NCI-H2107 (cell line): ENCODE data around the gene TMEM204.

ENCODE experiments used
- DNase-seq: peaks from one replicate; lab custom pipeline; 2025; lab: John Stamatoyannopoulos, UW

TMEM204 gene

DNA sequence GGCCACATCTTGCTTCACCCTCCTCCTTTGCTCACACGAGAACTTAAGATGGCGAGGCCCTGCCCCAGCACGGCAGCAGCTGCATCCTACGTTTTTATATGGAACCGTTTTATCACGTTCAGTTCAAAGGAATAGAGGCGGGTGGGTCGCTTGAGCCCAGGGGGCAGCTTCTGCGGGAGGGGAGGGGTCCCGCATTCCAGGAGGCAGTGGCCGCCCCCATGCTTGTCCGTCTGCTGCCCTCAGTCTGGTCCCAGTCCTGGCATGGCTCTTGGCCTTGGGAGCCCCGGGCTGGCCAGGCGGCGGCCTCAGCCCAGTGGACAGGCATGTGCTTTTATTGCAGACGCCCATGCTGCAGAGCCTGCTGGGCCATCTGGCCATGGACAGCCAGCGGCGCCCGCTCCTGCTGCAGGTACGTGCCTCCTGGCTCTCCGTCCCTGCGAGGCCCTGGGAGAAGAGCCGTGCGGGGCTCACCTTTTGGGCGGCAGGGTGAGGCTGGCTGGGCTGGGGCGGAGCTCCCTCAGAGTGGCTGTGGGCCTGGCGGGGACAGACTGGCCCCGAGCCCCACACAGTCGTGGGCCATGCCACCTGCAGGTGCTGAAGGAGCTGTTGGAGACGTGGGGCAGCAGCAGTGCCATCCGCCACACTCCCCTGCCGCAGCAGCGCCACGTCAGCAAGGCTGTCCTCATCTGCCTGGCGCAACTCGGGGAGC, 33.6 kb upstream of the TMEM204 start:
- no peak for DNase-seq

DNA sequence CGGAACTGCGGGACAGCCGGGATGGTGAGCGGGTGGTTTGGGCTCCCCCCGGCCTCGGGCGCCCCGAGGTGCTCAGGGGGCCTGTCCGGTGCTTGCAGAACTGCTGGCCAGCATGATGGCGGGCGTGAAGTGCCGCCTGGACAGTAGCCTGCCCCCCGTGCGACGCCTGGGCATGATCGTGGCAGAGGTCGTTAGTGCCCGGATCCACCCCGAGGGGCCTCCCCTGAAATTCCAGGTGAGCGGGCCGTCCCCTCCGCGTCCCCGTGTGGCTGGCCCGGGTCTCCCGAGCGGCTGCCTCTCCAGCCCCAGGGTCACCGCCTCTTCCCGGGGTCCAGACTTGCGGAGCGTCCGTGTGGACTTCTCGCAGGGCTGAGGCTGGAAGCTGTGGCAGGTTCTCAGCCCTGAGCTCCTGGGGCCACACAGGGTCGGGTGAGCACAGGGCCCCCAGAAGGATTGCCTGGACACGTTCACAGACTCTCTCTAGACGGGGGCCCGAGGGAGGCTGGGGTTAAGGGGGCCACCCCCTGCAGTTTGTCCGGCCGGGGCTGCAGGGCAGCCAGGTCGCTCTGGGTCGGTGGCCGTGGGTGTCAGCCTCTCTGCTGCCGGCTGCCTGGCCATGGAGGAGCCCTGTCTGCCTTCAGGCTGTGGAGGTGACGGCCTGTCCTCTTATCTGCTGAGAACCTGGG, 32.9 kb upstream of the TMEM204 start:
- no peak for DNase-seq

DNA sequence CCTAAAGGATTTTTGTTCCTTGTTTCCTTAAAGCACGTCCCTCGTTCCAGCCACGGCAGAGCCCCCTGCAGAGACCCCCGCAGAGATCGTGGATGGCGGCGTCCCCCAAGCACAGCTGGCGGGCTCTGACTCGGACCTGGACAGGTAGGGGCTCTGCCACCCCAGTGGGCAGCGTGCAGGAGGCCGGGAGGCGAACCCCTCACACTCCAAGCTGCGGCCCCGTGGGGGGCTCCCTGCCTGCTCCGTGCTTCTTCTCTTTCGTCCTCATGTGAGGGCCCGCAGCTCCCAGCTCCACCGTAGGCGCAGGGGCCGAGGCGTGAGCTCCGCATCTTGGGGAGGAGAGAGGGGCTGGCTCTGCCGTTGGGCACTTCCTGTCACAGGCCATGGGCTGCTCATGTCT, 31.8 kb upstream of the TMEM204 start:
- DNase-seq = no peak

- DNase-seq = no peak
These were observed 31.1 kb upstream of the TMEM204 start for GRCh38 chr16:1502092-1503004.

- no peak for DNase-seq
These were observed 30.1 kb upstream of the TMEM204 start for GRCh38 chr16:1503110-1503955.

- DNase-seq = no peak
These were observed 28.2 kb upstream of the TMEM204 start for GRCh38 chr16:1505073-1505844.

DNA sequence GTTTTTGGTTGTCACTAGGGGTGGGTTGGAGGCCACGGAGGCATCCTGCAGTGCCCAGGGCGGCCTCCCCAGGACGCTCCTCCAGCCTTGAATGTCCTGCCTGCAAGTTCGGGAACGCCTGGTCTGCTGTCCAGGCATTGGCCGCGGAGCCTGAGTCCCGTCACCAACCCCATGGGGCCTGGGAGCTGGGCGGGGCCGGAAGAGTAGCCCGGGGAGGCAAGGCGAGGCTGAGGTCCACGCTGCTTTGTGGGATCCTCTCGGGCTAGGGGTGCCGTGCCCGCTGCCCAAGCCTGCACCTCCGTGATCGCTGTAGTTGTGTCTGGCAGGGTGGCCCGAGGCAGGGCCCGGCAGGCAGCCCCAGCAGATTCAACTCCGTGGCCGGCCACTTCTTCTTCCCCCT, 27.6 kb upstream of the TMEM204 start:
- no peak for DNase-seq

DNA sequence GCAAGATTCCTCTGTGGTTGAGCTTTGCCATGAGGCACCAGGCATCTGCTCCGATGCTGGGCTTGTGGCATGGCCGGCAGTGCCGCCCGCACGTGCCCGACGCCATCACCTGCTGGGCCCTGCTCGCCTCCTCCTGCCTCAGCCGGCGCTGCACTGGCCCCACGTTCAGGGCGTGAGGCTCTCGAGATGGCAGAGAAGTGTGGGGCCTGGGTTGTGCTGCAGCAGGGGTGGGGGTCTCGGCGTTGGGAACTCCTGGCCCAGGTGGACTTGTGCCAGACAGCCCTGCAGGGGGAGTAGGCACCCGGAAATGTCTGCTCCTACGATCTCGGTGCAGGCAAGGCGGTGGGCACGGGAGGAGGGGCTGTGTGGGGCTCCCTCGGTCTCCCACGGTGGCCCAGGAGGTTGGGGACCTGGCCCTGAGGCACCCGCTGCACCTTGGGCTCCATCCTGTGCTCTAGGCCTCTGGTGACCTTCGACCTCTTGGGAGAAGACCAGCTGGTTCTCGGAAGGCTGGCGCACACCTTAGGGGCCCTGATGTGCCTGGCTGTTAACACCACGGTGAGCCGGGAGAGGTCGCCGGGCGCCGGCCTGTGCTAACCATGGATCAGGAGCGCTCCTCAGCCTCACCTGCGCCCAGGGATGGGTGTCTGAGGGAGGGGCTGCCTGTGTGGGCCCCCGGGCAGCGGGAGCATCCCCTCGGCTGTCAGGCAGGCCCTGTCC, 26.8 kb upstream of the TMEM204 start:
- no peak for DNase-seq

DNA sequence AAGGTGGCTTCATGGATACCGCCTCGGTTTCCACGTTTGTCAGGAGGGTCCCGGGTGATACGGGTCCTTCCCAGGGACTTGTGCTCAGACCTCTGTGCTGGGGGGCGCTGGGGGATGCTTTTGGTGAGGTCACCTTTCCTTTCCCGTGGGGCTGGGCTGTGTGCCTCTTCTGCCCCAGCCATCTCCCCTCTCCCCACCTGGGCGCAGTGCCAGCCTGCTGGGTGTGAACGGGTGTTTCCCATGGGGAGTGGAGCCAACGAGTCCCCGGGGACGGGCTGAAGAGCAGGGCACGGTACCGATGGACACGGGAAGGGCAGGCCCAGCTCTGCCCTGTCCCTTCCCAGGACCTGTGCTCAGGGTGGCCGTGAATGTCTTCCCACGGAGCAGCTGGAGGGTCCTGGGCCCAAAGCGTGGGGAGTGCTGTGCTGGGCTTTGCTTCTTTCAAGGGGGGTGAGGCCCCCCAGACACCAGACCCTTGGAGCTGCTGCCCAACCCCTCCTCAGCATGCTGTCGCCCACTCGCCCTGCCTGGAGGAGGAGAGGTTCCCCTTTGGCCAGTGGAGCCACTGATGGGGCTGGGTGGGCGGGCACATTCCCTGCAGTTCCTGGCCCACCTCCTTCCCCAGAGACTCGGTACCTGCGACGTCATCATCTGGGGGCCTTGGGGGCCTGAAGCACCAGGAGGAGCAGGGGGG, 24.8 kb upstream of the TMEM204 start:
- no peak for DNase-seq

DNA sequence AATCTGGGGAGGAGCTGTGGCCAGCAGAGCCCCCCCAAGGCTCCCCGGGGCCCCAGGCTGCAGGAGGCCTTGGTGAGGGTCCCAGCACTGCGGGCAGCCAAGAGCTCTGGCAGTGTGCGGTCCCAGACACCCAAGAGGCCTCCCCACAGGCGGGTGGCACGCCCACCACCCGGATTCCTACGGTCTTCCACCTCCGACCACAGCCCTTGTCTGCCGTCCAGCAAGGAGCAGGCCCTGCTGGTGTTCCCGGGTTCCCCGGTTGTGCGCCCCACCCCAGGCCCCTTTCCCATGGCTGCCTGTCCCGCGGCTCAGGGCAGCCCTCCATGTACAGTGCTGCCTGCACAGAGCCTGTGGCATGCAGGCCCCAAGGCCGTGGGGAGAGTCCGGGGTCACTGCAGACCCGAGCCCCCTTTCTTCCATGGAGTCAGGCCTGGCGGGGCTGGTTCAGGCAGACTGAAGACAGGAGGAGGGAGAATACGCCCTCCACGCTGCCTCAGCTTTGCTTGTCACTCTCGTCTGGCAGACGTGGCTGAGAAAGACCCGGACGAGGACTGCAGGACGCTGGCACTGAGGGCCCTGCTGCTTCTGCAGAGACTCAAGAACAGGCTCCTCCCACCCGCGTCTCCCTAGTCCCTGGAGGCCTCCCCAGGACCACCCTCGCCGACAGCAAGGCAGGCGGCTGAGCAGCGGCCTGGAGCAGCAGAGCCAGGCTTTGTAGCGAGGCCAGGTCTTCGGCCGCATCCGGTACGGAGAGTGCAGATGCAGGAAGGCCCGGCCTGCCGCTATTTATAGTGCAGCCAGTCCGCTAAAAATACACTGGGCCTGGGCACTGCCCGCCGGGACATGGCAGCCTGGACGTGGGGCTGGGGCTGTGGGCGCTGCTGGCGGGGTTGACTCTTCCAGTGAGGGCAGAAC, 23.9 kb upstream of the TMEM204 start:
- no peak for DNase-seq

DNA sequence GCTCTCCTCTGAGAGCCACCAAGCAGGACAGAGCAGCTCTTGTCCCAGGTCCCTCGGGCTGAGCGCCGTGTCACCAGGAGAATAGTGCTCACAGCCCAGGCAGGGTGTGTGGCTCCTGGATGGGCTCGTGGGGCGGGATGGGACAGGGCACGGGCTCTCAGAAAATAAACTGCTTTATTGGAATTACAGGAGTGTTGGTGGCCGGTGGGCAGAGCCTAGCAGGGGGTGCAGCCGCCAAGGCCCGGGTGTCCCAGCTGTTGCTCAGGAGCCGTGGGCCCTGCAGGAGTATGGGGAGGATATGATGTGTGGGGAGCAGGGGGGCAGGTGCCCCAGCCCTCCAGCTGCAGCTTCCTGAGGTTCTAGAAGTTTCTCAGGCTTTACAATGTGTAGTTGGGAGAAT, 23.2 kb upstream of the TMEM204 start:
- no peak for DNase-seq

DNA sequence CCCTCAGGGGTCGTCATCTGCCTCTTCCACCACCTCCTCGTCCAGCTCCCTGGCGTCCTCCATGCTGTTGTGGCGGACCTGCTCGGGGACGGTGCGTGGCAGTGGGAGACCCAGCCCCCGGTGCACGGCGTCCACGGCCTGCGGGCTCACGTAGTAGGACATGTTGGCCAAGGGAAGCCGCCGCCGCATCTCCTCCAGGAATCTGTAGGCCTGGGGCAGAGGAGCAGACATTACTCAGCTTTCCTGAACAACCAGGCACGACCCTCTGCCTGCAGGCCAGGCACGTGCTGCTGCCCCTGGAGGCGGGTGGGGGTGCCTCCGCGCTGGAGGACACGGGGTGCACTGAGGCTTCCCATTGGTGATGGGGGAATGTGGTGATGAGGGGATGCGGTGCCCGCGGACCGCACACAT, 22.5 kb upstream of the TMEM204 start:
- no peak for DNase-seq

GRCh38 chr16:1511662-1512569, 21.6 kb upstream of the TMEM204 start:
- DNase-seq = no peak

GRCh38 chr16:1512774-1513173, 20.7 kb upstream of the TMEM204 start:
- DNase-seq = no peak

- DNase-seq = no peak
These were observed 19.0 kb upstream of the TMEM204 start for GRCh38 chr16:1514507-1514906.

DNA sequence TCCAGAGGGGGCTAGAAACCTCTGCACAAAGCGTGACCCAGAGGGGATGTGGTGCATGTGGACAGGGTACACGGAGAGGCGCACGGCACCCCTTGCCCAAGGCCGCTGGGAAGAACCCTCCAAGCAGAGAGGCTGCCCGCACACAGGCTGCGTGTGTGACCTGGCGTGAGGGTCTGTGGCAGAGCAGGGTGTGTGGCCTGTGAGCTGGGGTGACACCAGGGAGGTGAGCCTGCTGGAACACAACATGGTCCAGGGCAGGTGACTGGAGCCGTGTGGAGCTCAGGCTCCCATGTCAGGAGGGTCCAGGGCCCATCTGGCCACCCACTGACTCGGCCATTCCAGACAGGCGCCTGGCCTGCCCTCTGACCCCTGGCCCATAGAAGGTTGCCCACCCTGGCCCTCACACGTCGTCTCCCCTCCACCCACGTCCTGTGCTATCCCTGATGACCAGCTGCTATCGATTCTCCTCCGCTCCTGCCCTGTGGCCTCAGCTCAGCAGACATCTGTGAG, 14.8 kb upstream of the TMEM204 start:
- DNase-seq = no peak

DNA sequence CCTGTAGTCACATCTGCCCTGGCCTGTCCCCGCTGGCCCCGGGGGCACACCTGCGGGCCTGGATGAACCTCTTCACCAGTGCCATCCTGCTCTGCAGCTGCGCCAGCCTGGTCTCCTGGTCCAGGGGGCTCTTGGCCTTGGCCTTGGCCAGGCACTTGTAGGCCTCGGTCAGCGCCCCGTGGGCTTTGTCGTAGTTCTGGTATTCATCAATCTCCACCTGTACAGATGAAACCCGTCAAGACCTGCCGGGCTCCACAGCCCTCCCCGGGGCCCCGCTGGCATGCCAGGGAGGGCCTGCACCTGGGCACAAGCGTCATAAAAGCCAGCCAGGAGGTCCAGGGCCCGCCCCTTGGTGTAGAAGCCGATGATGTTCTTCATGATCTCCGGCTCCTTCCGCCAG, 13.6 kb upstream of the TMEM204 start:
- no peak for DNase-seq
